Chondrocyte (in vitro differentiated cells): ENCODE results near the gene C1orf35. TPM values are rescaled to one million over a fixed set of nuclear protein-coding genes. Genes with fewer than 3 reads are reported as not detected.

Experiments
- DNase-seq: peaks from one replicate; pipeline ENCODE4 v3.0.0; 2021; ENCODE audit warnings: mixed read lengths, low spot score
- H3K27ac Mint-ChIP-seq: one replicate; pipeline ENCODE4 v1.8.0; 2021; ENCODE audit warnings: mild to moderate bottlenecking, moderate library complexity, mixed read lengths; ENCODE audit not compliant: unreplicated experiment
- H3K27me3 Mint-ChIP-seq: 2 replicates; pipeline ENCODE4 v1.8.0; 2021; ENCODE audit warnings: low read depth, mixed read lengths
- H3K36me3 Mint-ChIP-seq: 2 replicates; pipeline ENCODE4 v1.8.0; 2021; ENCODE audit warnings: low read depth, mixed read lengths
- H3K4me1 Mint-ChIP-seq: 2 replicates; pipeline ENCODE4 v1.8.0; 2021; ENCODE audit warnings: low read depth, mild to moderate bottlenecking, mixed read lengths
- H3K4me3 Mint-ChIP-seq: one replicate; pipeline ENCODE4 v1.8.0; 2021; ENCODE audit warnings: mild to moderate bottlenecking, moderate library complexity, mixed read lengths; ENCODE audit not compliant: unreplicated experiment
- H3K9me3 Mint-ChIP-seq: 2 replicates; pipeline ENCODE4 v1.8.0; 2021; ENCODE audit warnings: low read depth, mixed read lengths
- total RNA-seq: library from RNA; stranded (reverse); gene quantifications from 3 replicates; pipeline ENCODE4 v1.2.1, GENCODE V29; 2021
- TF ChIP-seq, protein P1 (sequence below): fragments of 200-600 bp; sonication (generic); IDR thresholded peaks from 2 replicates; pipeline ENCODE4 v1.5.0; 2021; ENCODE audit warnings: antibody characterized with exemption, mild to moderate bottlenecking, moderate library complexity

Gene C1orf35
- total RNA-seq, 1 donor from 2014 or later = 13.3 TPM

DNA sequence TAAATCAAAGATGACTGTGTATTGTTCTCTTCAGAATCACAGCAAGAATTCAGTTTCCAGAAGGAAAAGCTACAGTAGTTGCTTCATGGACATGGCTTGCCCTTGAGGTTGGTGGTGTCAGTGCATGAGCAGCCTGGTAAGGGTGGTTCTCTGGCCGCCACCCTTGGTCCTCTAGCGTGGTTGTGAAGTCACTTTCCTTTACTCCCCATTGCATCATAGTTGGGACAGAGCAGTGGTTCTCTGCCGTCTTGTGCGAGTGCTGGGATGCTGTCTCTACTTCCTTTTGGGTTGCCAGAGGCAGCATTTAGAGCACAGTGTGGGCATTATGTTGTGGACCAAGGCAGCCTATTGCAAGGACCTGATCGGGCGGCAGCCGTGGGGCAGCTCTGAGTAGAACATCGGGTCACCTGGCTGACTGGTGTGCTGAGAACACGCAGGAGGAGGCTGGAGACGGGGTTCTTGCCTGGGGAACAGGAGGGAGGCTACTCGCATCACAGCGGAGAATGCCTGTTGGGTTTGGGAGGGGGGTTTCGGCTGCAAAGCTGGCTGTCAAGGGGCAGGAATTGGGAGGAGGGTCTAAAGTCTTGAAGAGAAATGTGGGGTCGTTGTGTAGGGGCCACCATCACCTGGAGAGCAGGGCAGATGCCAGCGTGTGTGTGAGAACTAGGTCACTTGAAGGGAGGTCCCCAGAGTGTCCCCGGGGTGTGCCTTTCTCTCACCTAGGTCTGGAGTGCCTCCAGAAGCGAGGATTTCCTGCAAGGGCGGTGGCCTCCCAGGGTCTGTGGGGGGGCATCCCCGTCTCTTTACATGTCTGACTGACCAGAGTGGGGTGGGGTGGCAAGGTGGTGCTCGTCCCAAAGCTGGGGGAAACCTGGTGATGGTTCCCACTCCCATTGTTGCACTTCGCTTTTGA is 14.3 kb downstream of the C1orf35 start:
- TF ChIP-seq, protein P1, sequence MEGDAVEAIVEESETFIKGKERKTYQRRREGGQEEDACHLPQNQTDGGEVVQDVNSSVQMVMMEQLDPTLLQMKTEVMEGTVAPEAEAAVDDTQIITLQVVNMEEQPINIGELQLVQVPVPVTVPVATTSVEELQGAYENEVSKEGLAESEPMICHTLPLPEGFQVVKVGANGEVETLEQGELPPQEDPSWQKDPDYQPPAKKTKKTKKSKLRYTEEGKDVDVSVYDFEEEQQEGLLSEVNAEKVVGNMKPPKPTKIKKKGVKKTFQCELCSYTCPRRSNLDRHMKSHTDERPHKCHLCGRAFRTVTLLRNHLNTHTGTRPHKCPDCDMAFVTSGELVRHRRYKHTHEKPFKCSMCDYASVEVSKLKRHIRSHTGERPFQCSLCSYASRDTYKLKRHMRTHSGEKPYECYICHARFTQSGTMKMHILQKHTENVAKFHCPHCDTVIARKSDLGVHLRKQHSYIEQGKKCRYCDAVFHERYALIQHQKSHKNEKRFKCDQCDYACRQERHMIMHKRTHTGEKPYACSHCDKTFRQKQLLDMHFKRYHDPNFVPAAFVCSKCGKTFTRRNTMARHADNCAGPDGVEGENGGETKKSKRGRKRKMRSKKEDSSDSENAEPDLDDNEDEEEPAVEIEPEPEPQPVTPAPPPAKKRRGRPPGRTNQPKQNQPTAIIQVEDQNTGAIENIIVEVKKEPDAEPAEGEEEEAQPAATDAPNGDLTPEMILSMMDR = no peak
- DNase-seq = peak; percentile 66
- peak overlapping the region; percentile 93 for H3K27ac Mint-ChIP-seq
- H3K9me3 Mint-ChIP-seq = no peaks in the 10 kb centered on the region
- peaks cover 6% of the 10 kb centered on the region for H3K36me3 Mint-ChIP-seq
- peak overlapping the region; percentile 50 for H3K4me3 Mint-ChIP-seq
- no peaks in the 10 kb centered on the region for H3K27me3 Mint-ChIP-seq
- peaks cover 89% of the 10 kb centered on the region for H3K4me1 Mint-ChIP-seq

DNA sequence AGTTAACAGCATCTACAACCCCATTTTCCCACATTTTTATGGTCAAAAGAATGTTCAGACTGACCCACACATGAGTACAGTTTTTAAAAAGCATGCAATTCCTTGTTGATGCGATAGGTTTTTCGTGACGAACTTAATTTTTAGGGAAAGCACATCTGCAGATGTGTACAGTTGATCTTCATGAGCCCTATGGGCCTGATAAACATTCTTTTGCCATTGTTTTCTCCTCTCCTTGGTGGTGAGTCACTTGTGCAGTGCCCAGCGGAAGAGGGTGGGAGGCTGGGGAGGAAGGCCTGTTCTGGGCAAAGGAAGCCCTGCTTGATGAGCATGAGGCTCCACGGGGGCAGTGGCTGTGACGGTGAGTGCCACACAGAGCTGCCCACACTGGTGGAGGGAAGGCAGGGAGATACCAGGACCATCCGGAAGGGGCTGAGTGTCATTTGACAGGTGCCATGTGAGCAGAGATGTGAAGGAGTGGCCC is 15.3 kb downstream of the C1orf35 start:
- Mint-ChIP-seq H3K27ac (peak overlapping the region; percentile 93), H3K4me3 (peak overlapping the region; percentile 50), H3K4me1 (peaks cover 92% of the 10 kb centered on the region), H3K27me3 (no peaks in the 10 kb centered on the region), H3K36me3 (peaks cover 12% of the 10 kb centered on the region), H3K9me3 (no peaks in the 10 kb centered on the region)
- TF ChIP-seq, protein P1 = no peak
- DNase-seq = no peak

DNA sequence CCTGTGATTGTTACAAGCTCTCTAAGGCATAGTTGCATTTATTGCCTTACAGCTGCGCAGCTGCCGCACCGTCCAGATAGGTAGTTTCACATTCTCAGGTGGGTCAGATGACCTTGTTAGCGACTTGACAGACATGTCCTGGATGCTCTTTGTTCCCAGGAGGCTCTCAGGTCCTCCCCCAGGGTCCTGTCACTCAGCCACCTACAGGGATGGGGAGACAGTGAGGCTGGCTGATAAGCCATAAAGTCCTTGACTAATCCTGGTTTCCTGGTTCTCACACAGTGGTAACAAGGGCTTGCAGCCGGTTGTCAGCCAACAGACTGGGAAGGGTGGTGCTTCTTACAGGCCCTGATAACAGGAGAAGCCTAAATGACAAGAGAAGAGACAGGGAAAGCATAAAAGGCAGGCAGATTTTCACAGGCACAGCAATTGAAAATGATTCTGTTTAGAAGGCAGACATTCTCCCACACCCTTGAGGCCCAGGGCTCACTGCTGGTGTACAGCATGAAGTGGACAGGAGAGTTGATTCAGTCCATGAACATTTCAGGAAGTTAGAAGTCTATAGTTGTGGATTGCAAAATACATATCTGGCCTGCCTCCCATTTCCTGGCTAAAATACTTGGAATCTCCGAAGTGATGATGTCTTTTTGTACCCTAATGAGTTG is 17.7 kb downstream of the C1orf35 start:
- H3K9me3 Mint-ChIP-seq = no peaks in the 10 kb centered on the region
- peaks cover 77% of the 10 kb centered on the region for H3K4me1 Mint-ChIP-seq
- no peaks in the 10 kb centered on the region for H3K27me3 Mint-ChIP-seq
- TF ChIP-seq, protein P1 = no peak
- peak overlapping the region; percentile 92 for H3K4me3 Mint-ChIP-seq
- H3K36me3 Mint-ChIP-seq = peaks cover 12% of the 10 kb centered on the region
- peak; percentile 12 for DNase-seq
- H3K27ac Mint-ChIP-seq = peak overlapping the region; percentile 96

DNA sequence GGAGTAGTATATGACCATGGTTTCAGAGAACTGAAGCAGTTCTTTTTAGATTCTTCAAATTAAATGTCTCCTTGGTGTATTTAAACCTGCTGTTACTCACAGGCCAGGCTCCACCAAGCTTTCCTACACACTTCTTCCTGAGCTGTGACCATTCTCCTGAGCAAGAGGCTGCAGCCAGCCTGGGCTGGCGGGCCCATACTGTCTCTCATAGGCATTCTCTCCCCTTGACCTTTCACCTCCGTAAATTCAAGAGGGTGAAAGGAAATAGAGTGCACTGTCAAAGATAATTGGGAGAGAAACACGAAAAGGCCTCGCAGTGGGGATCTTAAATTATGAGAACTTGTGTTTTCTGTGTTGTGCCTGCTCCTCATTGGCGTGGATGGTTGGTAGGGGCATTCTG is 18.3 kb downstream of the C1orf35 start:
- H3K9me3 Mint-ChIP-seq = no peaks in the 10 kb centered on the region
- H3K4me3 Mint-ChIP-seq = peak overlapping the region; percentile 92
- peaks cover 12% of the 10 kb centered on the region for H3K36me3 Mint-ChIP-seq
- H3K4me1 Mint-ChIP-seq = peaks cover 70% of the 10 kb centered on the region
- DNase-seq = no peak
- TF ChIP-seq, protein P1 = no peak
- no peaks in the 10 kb centered on the region for H3K27me3 Mint-ChIP-seq
- H3K27ac Mint-ChIP-seq = peak overlapping the region; percentile 96

DNA sequence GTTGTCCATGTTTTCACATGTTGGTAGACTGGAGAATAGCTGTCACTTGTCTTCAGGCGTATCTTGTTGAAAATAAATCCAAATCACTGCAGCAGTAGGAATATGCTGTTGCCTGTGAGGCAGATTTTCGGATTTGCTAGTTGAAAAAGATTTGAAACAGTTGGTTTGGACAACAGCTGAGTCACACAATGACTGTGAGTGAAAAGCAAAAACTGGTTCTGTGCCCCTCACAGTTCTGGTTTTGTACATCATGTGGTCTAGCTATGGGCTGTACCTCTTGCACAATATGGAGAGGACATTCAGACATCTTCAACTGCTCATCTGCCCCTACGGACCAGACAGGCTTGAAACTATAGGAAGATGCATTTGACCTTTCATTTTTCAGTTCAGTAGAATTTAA is 18.8 kb downstream of the C1orf35 start:
- DNase-seq = no peak
- H3K36me3 Mint-ChIP-seq = peaks cover 12% of the 10 kb centered on the region
- peak overlapping the region; percentile 96 for H3K27ac Mint-ChIP-seq
- H3K9me3 Mint-ChIP-seq = no peaks in the 10 kb centered on the region
- peaks cover 66% of the 10 kb centered on the region for H3K4me1 Mint-ChIP-seq
- H3K4me3 Mint-ChIP-seq = peak overlapping the region; percentile 92
- TF ChIP-seq, protein P1 = no peak
- H3K27me3 Mint-ChIP-seq = no peaks in the 10 kb centered on the region
